ENCODE data around the gene IKBIP. TPM values are rescaled to one million over a fixed set of nuclear protein-coding genes. Genes with fewer than 3 reads are reported as not detected.
"Not testable (repeated sequence)": the region's sequence is repeated elsewhere in the genome, so short reads cannot be mapped to it uniquely, and the experiment has no call there.

IKBIP gene
- 22.1 TPM for total RNA-seq

- DNase-seq = peak; percentile 98
Measured at GRCh38 chr12:98644712-98645571, at the start of gene IKBIP, which contains the start of gene APAF1. TSS of gene IKBIP (minus strand) at chr12:98644788. CDS start at chr12:98644701, 87 bp downstream. TSS of gene APAF1 (plus strand) at chr12:98645290. CDS start at chr12:98648360, 3,070 bp downstream.

- no peak for DNase-seq
Measured at GRCh38 chr12:98691351-98691750, 46.8 kb upstream of the IKBIP start.

- no peak for DNase-seq
Measured at GRCh38 chr12:98686603-98687002, 42.0 kb upstream of the IKBIP start.

GRCh38 chr12:98684199-98684598 lies 39.6 kb upstream of the IKBIP start:
- DNase-seq = no peak

- DNase-seq = no peak
Measured at GRCh38 chr12:98679611-98680005, 35.0 kb upstream of the IKBIP start.

GRCh38 chr12:98678946-98679610 lies 34.5 kb upstream of the IKBIP start:
- DNase-seq = no peak

- no peak for DNase-seq
Measured at GRCh38 chr12:98678236-98678945, 33.8 kb upstream of the IKBIP start.

- DNase-seq = no peak
Measured at GRCh38 chr12:98674841-98675240, 30.3 kb upstream of the IKBIP start.

- no peak for DNase-seq
Measured at GRCh38 chr12:98671459-98671858, 26.9 kb upstream of the IKBIP start.

- no peak for DNase-seq
Measured at GRCh38 chr12:98669751-98670150, 25.2 kb upstream of the IKBIP start.

GRCh38 chr12:98660521-98660920 lies 15.9 kb upstream of the IKBIP start:
- DNase-seq = no peak

GRCh38 chr12:98656289-98657101 lies 11.9 kb upstream of the IKBIP start:
- DNase-seq = no peak

- peak; percentile 81 for DNase-seq
Measured at GRCh38 chr12:98653866-98654493, 9.4 kb upstream of the IKBIP start.

GRCh38 chr12:98651328-98651727 lies 6.7 kb upstream of the IKBIP start:
- DNase-seq = no peak

GRCh38 chr12:98646294-98647090 lies 1.9 kb upstream of the IKBIP start:
- peak; percentile 37 for DNase-seq

- DNase-seq = peak; percentile 43
Measured at GRCh38 chr12:98645572-98646067, 1.0 kb upstream of the IKBIP start.

- no peak for DNase-seq
Measured at GRCh38 chr12:98644433-98644711, 216 bp downstream of the IKBIP start.

GRCh38 chr12:98642801-98643200 lies 1.8 kb downstream of the IKBIP start:
- not testable (repeated sequence) for DNase-seq

- DNase-seq = no peak
Measured at GRCh38 chr12:98639491-98639890, 5.1 kb downstream of the IKBIP start.

GRCh38 chr12:98638009-98638408 lies 6.6 kb downstream of the IKBIP start:
- no peak for DNase-seq

GRCh38 chr12:98637068-98637467 lies 7.5 kb downstream of the IKBIP start:
- no peak for DNase-seq

Measured in tongue (tissue), 2 donors.